Liver (tissue), 9 donors: ENCODE results near the gene EFNB3. TPM values are rescaled to one million over a fixed set of nuclear protein-coding genes. Genes with fewer than 3 reads are reported as not detected.

ENCODE experiments used
- DNase-seq: peaks from one replicate; pipeline ENCODE4 v3.0.0-alpha.2; 2017; ENCODE audit warnings: low spot score
- H3K27ac ChIP-seq, 2 donors: one replicate each; pipeline ENCODE4 v1.7.0; 2013; ENCODE audit warnings: inconsistent platforms in 2 of 2, low read length in 2 of 2, control low read depth in 1 of 2, low read depth in 1 of 2, mild to moderate bottlenecking in 1 of 2
- H3K27me3 ChIP-seq, 4 donors: one replicate each; pipeline versions ENCODE4 v1.6.1 to v1.7.0; 2013; ENCODE audit warnings: low read length in 3 of 4, inconsistent platforms in 1 of 4, mild to moderate bottlenecking in 1 of 4, moderate library complexity in 1 of 4; ENCODE audit not compliant: control insufficient read depth in 4 of 4, insufficient read depth in 4 of 4
- H3K36me3 ChIP-seq, 4 donors: one replicate each; pipeline versions ENCODE4 v1.6.1 to v1.7.0; 2013; ENCODE audit warnings: low read length in 3 of 4, mild to moderate bottlenecking in 3 of 4, low read depth in 1 of 4, moderate library complexity in 1 of 4; ENCODE audit not compliant: control insufficient read depth in 4 of 4, insufficient read depth in 3 of 4
- H3K4me1 ChIP-seq, 4 donors: one replicate each; pipeline versions ENCODE4 v1.6.1 to v1.7.0; 2013; ENCODE audit warnings: low read length in 3 of 4, mild to moderate bottlenecking in 3 of 4, moderate library complexity in 1 of 4; ENCODE audit not compliant: control insufficient read depth in 4 of 4, insufficient read depth in 4 of 4
- H3K4me3 ChIP-seq, 3 donors: one replicate each; pipeline versions ENCODE4 v1.6.1 to v1.7.0; 2013; ENCODE audit warnings: low read length in 3 of 3, control low read depth in 1 of 3, low read depth in 1 of 3, mild to moderate bottlenecking in 1 of 3
- H3K9ac ChIP-seq, 2 donors: one replicate each; pipeline ENCODE4 v1.7.0; 2013; ENCODE audit warnings: low read length in 2 of 2, mild to moderate bottlenecking in 2 of 2, moderate library complexity in 2 of 2, control low read depth in 1 of 2, low read depth in 1 of 2
- H3K9me3 ChIP-seq, 4 donors: one replicate each; pipeline versions ENCODE4 v1.6.1 to v1.7.0; 2013; ENCODE audit warnings: low read length in 3 of 4; ENCODE audit not compliant: control insufficient read depth in 4 of 4
- EGR1 ChIP-seq, 2 donors: IDR thresholded peaks; 2 replicates each; pipeline ENCODE4 v1.6.1; 2016 to 2018; ENCODE audit warnings: antibody characterized with exemption in 2 of 2, low read depth in 2 of 2
- FOXA2 ChIP-seq: IDR thresholded peaks from 2 replicates; pipeline ENCODE4 v1.6.1; 2016; ENCODE audit warnings: antibody characterized with exemption
- HNF4A ChIP-seq, 2 donors: conservative IDR thresholded peaks; 2 replicates each; pipeline ENCODE4 v1.6.1; 2016; ENCODE audit warnings: antibody characterized with exemption in 2 of 2, mild to moderate bottlenecking in 2 of 2
- JUND ChIP-seq, 2 donors: IDR thresholded peaks; 2 replicates each; pipeline ENCODE4 v1.6.1; 2016; ENCODE audit warnings: antibody characterized with exemption in 2 of 2
- RXRA ChIP-seq, 2 donors: IDR thresholded peaks; 2 replicates each; pipeline ENCODE4 v1.6.1; 2017 to 2018; ENCODE audit warnings: antibody characterized with exemption in 2 of 2, mild to moderate bottlenecking in 1 of 2
- WGBS: extraction: QIAGEN DNeasy Blood & Tissue Kit; methylation state at CpG from one replicate; pipeline ENCODE4 v1.1.7; 2013; 5-methylcytosine and 5-hydroxymethylcytosine counted together
- polyA plus RNA-seq, 2 donors: library from polyadenylated mRNA; stranded (reverse) in 1 of 2; unstranded in 1 of 2; fragments of 200-250 nt in 1 of 2; fragments of >200 nt in 1 of 2; fragmentation: Nextera tagmentation in 1 of 2; extraction: Ambion mirVana in 1 of 2; gene quantifications; one replicate each; pipeline versions ENCODE4 v1.2.1 to v1.2.3, GENCODE V29; 2013 to 2015
- total RNA-seq, 2 donors: library from RNA; depleted of rRNA; stranded (reverse); fragments of >200 nt; gene quantifications; one replicate each; pipeline ENCODE4 v1.2.3, GENCODE V29; 2014
- TF ChIP-seq, protein P1 (sequence below): IDR thresholded peaks from 2 replicates; pipeline ENCODE4 v1.6.1; 2016; ENCODE audit warnings: antibody characterized with exemption
- TF ChIP-seq, protein P2 (sequence below): IDR thresholded peaks from 2 replicates; pipeline ENCODE4 v1.6.1; 2016; ENCODE audit warnings: antibody characterized with exemption
- TF ChIP-seq, protein P3 (sequence below): IDR thresholded peaks from 2 replicates; pipeline ENCODE4 v1.6.1; 2016; ENCODE audit warnings: antibody characterized with exemption, mild to moderate bottlenecking
- TF ChIP-seq, protein P4 (sequence below): fragments of 150-350 bp; IDR thresholded peaks from 2 replicates; pipeline ENCODE4 v1.5.1; 2017; ENCODE audit warnings: improper control_type of control experiment, low read depth, low read length; ENCODE audit not compliant: missing input control
- donor health status: healthy.
- donor health status: healthy.
- donor health status: healthy.
- donor health status: healthy.
- donor health status: healthy.

EFNB3 gene, protein sequence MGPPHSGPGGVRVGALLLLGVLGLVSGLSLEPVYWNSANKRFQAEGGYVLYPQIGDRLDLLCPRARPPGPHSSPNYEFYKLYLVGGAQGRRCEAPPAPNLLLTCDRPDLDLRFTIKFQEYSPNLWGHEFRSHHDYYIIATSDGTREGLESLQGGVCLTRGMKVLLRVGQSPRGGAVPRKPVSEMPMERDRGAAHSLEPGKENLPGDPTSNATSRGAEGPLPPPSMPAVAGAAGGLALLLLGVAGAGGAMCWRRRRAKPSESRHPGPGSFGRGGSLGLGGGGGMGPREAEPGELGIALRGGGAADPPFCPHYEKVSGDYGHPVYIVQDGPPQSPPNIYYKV
- total RNA-seq: under 1 TPM; 0.33 to 0.50 TPM
- polyA plus RNA-seq: under 1 TPM; 0.19 to 0.80 TPM

DNA sequence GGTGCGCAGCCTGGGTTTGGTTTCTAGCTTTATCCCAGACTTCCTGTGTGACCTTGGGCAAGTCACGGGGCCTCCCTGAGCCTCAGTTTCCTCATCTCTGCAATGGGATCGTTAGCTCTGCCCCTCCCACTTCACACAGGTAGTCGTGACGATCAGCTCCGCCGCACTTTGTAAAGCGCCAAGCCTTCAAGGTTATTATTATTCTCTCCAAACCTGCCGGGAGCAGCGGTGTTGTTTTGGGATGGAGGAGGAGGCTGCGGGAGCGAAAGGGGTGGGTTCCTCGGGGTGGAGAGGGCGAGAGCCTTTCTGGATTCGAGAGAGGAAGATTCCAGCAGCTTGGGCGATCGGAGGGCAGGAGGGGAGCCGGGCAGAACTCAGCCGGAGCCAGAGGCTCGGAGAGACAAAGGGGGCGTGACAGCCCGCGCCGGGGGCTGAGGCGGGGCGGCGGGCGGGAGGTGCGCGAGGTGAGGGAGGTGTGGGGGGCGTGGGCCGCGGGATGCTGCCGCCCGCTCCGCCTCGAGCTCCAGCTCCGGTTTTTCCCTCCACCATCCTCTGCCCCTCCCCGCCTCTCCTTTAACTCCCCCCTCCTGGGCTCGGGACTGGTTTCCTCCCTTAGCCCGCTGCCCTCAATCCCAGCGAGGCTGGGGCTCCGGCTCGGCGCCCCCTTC is at the start of gene EFNB3:
Gene EFNB3 (plus strand): TSS at position 602 of the 668 bp plus-strand sequence. CDS start 397 bp downstream, outside the sequence.
- Histone ChIP-seq H3K36me3 (peaks cover 0 to 16% (median 7%) of the 10 kb centered on the region in 4 donors), H3K27me3 (peaks cover 0 to 14% (median 7%) of the 10 kb centered on the region in 4 donors), H3K9me3 (no peaks in the 10 kb centered on the region), H3K9ac (no peak within 1 kb of the TSS), H3K4me1 (peaks cover 1 to 6% (median 2%) of the 10 kb centered on the region in 4 donors), H3K27ac (no peak within 1 kb of the TSS), H3K4me3 (peak within 1 kb of the TSS in 1 of 3 donors; percentile 33)
- WGBS: 3% methylated on average over 45 of the region's 45 CpGs
- TF ChIP-seq, protein P1, sequence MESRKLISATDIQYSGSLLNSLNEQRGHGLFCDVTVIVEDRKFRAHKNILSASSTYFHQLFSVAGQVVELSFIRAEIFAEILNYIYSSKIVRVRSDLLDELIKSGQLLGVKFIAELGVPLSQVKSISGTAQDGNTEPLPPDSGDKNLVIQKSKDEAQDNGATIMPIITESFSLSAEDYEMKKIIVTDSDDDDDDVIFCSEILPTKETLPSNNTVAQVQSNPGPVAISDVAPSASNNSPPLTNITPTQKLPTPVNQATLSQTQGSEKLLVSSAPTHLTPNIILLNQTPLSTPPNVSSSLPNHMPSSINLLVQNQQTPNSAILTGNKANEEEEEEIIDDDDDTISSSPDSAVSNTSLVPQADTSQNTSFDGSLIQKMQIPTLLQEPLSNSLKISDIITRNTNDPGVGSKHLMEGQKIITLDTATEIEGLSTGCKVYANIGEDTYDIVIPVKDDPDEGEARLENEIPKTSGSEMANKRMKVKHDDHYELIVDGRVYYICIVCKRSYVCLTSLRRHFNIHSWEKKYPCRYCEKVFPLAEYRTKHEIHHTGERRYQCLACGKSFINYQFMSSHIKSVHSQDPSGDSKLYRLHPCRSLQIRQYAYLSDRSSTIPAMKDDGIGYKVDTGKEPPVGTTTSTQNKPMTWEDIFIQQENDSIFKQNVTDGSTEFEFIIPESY: no peak
- no peak for TF ChIP-seq HNF4A (conservative IDR thresholded peaks at IDR 0.05)
- TF ChIP-seq, protein P2, sequence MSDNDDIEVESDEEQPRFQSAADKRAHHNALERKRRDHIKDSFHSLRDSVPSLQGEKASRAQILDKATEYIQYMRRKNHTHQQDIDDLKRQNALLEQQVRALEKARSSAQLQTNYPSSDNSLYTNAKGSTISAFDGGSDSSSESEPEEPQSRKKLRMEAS: no peak
- no peak for TF ChIP-seq EGR1 (IDR thresholded peaks at IDR 0.05; ENCODE audit: low read depth in 2 of 2)
- TF ChIP-seq RXRA (IDR thresholded peaks at IDR 0.05): no peak
- no peak for TF ChIP-seq FOXA2
- TF ChIP-seq, protein P3, sequence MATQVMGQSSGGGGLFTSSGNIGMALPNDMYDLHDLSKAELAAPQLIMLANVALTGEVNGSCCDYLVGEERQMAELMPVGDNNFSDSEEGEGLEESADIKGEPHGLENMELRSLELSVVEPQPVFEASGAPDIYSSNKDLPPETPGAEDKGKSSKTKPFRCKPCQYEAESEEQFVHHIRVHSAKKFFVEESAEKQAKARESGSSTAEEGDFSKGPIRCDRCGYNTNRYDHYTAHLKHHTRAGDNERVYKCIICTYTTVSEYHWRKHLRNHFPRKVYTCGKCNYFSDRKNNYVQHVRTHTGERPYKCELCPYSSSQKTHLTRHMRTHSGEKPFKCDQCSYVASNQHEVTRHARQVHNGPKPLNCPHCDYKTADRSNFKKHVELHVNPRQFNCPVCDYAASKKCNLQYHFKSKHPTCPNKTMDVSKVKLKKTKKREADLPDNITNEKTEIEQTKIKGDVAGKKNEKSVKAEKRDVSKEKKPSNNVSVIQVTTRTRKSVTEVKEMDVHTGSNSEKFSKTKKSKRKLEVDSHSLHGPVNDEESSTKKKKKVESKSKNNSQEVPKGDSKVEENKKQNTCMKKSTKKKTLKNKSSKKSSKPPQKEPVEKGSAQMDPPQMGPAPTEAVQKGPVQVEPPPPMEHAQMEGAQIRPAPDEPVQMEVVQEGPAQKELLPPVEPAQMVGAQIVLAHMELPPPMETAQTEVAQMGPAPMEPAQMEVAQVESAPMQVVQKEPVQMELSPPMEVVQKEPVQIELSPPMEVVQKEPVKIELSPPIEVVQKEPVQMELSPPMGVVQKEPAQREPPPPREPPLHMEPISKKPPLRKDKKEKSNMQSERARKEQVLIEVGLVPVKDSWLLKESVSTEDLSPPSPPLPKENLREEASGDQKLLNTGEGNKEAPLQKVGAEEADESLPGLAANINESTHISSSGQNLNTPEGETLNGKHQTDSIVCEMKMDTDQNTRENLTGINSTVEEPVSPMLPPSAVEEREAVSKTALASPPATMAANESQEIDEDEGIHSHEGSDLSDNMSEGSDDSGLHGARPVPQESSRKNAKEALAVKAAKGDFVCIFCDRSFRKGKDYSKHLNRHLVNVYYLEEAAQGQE: no peak
- no peak for TF ChIP-seq JUND (IDR thresholded peaks at IDR 0.05)
- DNase-seq: no peak

DNA sequence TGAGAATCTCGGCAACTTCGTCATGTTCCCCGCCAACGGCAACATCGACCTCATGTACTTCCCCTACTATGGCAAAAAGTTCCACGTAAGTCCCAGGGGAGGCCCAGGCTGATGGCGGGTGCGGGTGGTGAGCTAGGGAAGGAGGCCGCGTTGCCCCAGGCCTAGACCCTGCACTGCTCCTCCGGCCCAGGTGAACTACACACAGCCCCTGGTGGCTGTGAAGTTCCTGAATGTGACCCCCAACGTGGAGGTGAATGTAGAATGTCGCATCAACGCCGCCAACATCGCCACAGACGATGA is 49.5 kb upstream of the EFNB3 start:
- TF ChIP-seq, protein P4, sequence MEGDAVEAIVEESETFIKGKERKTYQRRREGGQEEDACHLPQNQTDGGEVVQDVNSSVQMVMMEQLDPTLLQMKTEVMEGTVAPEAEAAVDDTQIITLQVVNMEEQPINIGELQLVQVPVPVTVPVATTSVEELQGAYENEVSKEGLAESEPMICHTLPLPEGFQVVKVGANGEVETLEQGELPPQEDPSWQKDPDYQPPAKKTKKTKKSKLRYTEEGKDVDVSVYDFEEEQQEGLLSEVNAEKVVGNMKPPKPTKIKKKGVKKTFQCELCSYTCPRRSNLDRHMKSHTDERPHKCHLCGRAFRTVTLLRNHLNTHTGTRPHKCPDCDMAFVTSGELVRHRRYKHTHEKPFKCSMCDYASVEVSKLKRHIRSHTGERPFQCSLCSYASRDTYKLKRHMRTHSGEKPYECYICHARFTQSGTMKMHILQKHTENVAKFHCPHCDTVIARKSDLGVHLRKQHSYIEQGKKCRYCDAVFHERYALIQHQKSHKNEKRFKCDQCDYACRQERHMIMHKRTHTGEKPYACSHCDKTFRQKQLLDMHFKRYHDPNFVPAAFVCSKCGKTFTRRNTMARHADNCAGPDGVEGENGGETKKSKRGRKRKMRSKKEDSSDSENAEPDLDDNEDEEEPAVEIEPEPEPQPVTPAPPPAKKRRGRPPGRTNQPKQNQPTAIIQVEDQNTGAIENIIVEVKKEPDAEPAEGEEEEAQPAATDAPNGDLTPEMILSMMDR: no peak
- peaks cover 4 to 12% (median 7%) of the 10 kb centered on the region in 4 donors for H3K4me1 ChIP-seq
- H3K4me3 ChIP-seq: no peak overlapping the region
- H3K36me3 ChIP-seq: no peaks in the 10 kb centered on the region
- no peaks in the 10 kb centered on the region for H3K27me3 ChIP-seq
- H3K27ac ChIP-seq: no peak overlapping the region
- 96% methylated on average over 17 of the region's 17 CpGs for WGBS
- no peaks in the 10 kb centered on the region for H3K9me3 ChIP-seq
- no peak for DNase-seq
- no peak overlapping the region for H3K9ac ChIP-seq
